Ovary (tissue), 9 donors: ENCODE results near the gene RNF208. TPM values are rescaled to one million over a fixed set of nuclear protein-coding genes. Genes with fewer than 3 reads are reported as not detected.

Experiments
- DNase-seq, 5 donors: peaks; one replicate each; pipeline ENCODE4 v3.0.0-alpha.2; 2019 to 2020
- H3K27ac ChIP-seq, 2 donors: fragments of 200-600 bp; one replicate each; pipeline versions ENCODE4 v1.5.1 to v1.8.0; 2019 to 2022
- H3K27me3 ChIP-seq: fragments of 200-600 bp; one replicate; pipeline ENCODE4 v1.8.0; 2022
- H3K36me3 ChIP-seq: fragments of 200-600 bp; sonication (generic); one replicate; pipeline ENCODE4 v1.5.1; 2019
- H3K4me1 ChIP-seq: one replicate; pipeline ENCODE4 v1.8.1; 2013; ENCODE audit warnings: mild to moderate bottlenecking, moderate library complexity; ENCODE audit not compliant: insufficient read depth
- H3K4me3 ChIP-seq: fragments of 200-600 bp; sonication (generic); one replicate; pipeline ENCODE4 v1.5.1; 2017
- H3K9me3 ChIP-seq, 2 donors: fragments of 200-600 bp in 1 of 2; sonication (generic) in 1 of 2; one replicate each; pipeline versions ENCODE4 v1.5.1 to v1.8.1; 2013 to 2019; ENCODE audit warnings: mild to moderate bottlenecking in 1 of 2, moderate library complexity in 1 of 2
- EP300 ChIP-seq: sonication (generic); formaldehyde crosslinking; IDR thresholded peaks from one replicate; pipeline ENCODE4 v1.6.1; 2017; ENCODE audit warnings: antibody characterized with exemption
- POLR2A ChIP-seq: fragments of 450-650 bp; IDR thresholded peaks from one replicate; pipeline ENCODE4 v1.6.1; 2017; ENCODE audit warnings: antibody characterized with exemption, mild to moderate bottlenecking, moderate library complexity
- WGBS, 3 donors: extraction: QIAGEN DNeasy Blood & Tissue Kit in 1 of 3; methylation state at CpG; one replicate each; pipeline versions ENCODE4 v1.1.5 to v1.1.7; 2013 to 2017; 5-methylcytosine and 5-hydroxymethylcytosine counted together
- intact Hi-C, 4 donors: fragments of 100-400 bp; cut with DNase I; formaldehyde crosslinking; loops; one replicate each; pipeline versions ENCODE4 v1.11.0 to v1.15.1; 2022 to 2023
- polyA plus RNA-seq, 2 donors: library from polyadenylated mRNA; stranded (reverse); fragments of 200-250 nt in 1 of 2; fragments of 350-450 nt in 1 of 2; fragmentation: Illumina TruSeq in 1 of 2; extraction: RNeasy Lipid Tissue Mini Kit (QIAGEN cat#74804) in 1 of 2; gene quantifications; one replicate each; pipeline ENCODE4 v1.2.3, GENCODE V29; 2013 to 2014
- total RNA-seq, 7 donors: library from RNA; depleted of rRNA in 2 of 7; stranded (reverse); fragments of >200 nt in 2 of 7; fragmentation: NEBNext Ultra II Directional in 3 of 7; extraction: Animal tissue kit (Norgen Biotek cat#: 25700) in 3 of 7; gene quantifications; one replicate each; pipeline versions ENCODE4 v1.1.0 to v1.2.4, GENCODE V29; 2016 to 2023
- TF ChIP-seq, protein P1 (sequence below), 3 donors: fragments of 450-650 bp in 2 of 3; fragments of 200-600 bp in 1 of 3; IDR thresholded peaks; one replicate each; pipeline versions ENCODE4 v1.5.1 to v1.8.0; 2016 to 2022; ENCODE audit warnings: antibody characterized with exemption in 3 of 3, mild to moderate bottlenecking in 1 of 3
- donor health status: DM: no; HTN: no; CAD: no; lungs with moderate emphysema.
- donor health status: DM: no; HTN: no; CAD: no.
- donor health status: Bipolar disorder and iron deficiency.
- donor health status: DM: yes; HTN: yes; CAD: no.
- donor health status: DM: no; HTN: no; CAD: no.
- donor health status: DM: yes; HTN: yes; CAD: no.

Gene RNF208
- total and polyA plus RNA-seq, 9 donors = 0.92 to 6.5 (median 3.1) TPM; not detected in 2

DNA sequence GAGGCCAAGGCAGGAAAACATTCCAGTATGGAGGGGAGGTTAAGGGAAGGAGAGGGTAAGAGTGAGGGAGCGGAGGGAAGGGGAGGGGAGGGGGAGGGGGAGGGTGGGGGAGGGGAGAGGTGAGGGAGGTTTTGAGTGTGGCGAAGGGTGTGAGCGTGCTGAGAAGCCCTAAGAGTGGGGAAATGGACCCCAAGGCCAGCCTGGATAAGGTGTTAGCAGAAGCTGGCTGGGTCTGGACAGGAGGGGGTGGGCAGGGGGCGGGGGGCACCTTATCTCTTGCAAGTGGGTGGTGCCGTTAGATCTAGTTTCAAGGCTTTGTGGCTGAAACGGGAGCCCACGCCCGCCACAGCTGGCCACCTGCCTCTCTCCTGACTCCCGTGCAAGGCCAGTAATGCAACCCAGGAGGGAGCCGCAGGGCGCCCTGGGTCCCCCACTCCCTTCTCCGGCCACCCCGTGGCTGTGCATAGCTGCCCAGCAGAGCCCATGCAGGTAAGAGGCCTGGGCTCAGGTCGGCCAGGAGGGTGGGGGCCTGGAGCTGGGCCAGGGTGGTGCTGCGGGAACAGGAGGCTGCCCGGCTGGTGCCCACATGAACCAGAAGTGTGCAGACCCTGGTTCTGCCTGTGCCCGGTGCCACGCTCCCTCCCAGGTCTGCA, 5.9 kb upstream of the RNF208 start:
- peaks cover 12% of the 10 kb centered on the region for H3K27me3 ChIP-seq
- 8 to 27% (median 13%) methylated on average over 15 to 18 of the region's 18 CpGs for WGBS, 3 donors

DNA sequence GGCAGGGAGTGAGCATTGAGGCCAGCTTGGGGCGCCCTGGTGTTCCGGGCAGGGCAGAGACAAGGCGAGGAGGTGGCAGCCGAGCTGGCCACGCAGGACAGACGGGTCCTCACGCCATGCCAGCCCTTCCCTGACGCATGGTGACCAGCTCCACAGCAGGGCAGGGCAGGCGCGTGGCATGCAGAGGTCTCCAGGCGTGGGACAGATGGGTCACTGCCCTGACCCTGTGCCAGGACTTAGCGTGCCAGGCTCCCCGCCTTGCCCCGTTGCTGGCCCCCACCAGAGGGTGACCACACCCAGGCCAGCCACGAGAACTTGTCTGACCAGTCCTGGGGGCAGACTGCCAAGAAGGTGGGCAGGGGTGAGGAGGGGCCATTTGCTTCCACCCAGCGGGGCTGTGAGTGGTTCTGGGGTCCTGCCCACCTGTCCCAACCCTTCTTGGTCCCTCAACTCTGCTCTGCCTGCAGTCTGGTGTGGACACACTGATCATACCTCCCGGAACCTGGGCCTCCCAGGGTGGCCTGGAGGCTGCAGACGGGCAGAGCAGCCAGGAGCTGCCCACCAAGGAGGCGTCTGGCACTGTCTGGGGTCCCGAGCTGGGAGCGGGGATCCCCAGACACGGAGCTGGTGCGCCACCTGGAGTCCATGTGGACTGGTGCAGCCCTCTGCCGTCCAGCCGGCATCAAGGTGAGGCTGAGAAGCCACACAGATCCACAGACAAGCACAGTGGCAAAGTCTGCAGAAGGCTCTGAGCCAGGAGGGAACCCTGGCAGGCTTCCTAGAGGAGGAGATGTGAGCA, 5.2 kb upstream of the RNF208 start, which contains the start of gene RNF224:
Gene RNF224 (plus strand): TSS at position 449 of the 799 bp plus-strand sequence. CDS start 834 bp downstream, outside the sequence.
- TF ChIP-seq POLR2A (no peak), EP300 (no peak)
- TF ChIP-seq, protein P1, sequence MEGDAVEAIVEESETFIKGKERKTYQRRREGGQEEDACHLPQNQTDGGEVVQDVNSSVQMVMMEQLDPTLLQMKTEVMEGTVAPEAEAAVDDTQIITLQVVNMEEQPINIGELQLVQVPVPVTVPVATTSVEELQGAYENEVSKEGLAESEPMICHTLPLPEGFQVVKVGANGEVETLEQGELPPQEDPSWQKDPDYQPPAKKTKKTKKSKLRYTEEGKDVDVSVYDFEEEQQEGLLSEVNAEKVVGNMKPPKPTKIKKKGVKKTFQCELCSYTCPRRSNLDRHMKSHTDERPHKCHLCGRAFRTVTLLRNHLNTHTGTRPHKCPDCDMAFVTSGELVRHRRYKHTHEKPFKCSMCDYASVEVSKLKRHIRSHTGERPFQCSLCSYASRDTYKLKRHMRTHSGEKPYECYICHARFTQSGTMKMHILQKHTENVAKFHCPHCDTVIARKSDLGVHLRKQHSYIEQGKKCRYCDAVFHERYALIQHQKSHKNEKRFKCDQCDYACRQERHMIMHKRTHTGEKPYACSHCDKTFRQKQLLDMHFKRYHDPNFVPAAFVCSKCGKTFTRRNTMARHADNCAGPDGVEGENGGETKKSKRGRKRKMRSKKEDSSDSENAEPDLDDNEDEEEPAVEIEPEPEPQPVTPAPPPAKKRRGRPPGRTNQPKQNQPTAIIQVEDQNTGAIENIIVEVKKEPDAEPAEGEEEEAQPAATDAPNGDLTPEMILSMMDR (IDR thresholded peaks at IDR 0.05) = peak; percentile 35 to 77 (median 63)
- WGBS, 3 donors = 29 to 35% (median 32%) methylated on average over 25 of the region's 25 CpGs
- peaks cover 6% of the 10 kb centered on the region for H3K4me1 ChIP-seq
- H3K9me3 ChIP-seq = no peaks in the 10 kb centered on the region
- intact Hi-C loops = loop anchor here in 3 of 4 donors (5.0 to 10.0 kb wide), 3 partner anchors 100 to 442 kb away; no protein-coding TSS in a partner anchor
- H3K27me3 ChIP-seq = peaks cover 12% of the 10 kb centered on the region
- DNase-seq = peak; percentile 59 to 80 (median 72)
- no peak within 1 kb of the TSS for H3K27ac ChIP-seq
- H3K36me3 ChIP-seq = no peaks in the 10 kb centered on the region
- no peak within 1 kb of the TSS for H3K4me3 ChIP-seq

More for the DNA sequence above, 5.9 kb upstream of the RNF208 start:
- intact Hi-C loops = loop anchor here in 3 of 4 donors (5.0 to 10.0 kb wide), 3 partner anchors 101 to 443 kb away; no protein-coding TSS in a partner anchor
- H3K27ac ChIP-seq = no peak overlapping the region
- no peaks in the 10 kb centered on the region for H3K36me3 ChIP-seq
- no peak for DNase-seq
- no peak overlapping the region for H3K4me3 ChIP-seq
- TF ChIP-seq EP300 (no peak), POLR2A (no peak)
- TF ChIP-seq, protein P1 (IDR thresholded peaks at IDR 0.05) = no peak
- H3K9me3 ChIP-seq = no peaks in the 10 kb centered on the region
- H3K4me1 ChIP-seq = peaks cover under 1% of the 10 kb centered on the region

DNA sequence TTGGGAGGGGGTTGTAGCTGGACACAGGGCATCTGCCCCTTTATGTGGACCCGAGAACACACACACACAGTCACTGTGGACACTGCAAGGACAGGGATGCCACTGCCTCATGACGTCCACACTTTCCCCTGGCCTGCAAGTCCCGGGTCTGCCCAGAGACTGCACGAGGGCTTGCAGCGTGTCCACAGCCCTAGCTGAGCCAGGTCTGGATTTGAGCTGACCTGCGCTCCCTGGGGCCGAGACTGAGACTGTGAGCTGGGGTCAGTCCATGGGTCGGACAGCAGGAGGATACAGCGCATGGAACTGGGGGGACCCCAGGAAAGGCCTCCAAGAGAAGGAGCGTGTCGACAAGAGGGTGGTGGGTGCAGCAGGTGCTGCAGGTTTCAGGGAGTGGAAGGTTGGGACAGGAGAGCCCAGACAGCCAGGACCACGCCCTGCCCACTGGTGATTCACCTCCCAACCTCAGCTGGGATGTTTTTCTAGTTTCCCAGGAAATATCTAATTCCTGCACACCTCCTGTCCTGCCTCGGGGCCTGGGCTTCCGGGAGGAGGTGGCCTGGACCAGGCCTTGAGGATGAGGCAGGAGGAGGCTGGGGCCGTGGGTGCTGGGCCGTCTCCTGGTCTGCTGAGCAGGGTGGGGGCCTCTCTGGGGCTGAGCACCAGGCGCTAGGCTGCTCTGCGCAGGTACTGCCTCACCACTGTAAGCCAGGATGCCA, 4.5 kb upstream of the RNF208 start:
- Histone ChIP-seq H3K36me3 (no peaks in the 10 kb centered on the region), H3K27me3 (peaks cover 12% of the 10 kb centered on the region), H3K4me1 (peaks cover 6% of the 10 kb centered on the region), H3K9me3 (no peaks in the 10 kb centered on the region), H3K4me3 (no peak overlapping the region), H3K27ac (no peak overlapping the region)
- 55 to 65% (median 61%) methylated on average over 18 of the region's 18 CpGs for WGBS, 3 donors
- DNase-seq = no peak
- no peak for TF ChIP-seq EP300
- TF ChIP-seq, protein P1 (IDR thresholded peaks at IDR 0.05) = no peak
- TF ChIP-seq POLR2A = no peak
- intact Hi-C loops = loop anchor here in 3 of 4 donors (5.0 to 10.0 kb wide), 3 partner anchors 99 to 442 kb away; no protein-coding TSS in a partner anchor

DNA sequence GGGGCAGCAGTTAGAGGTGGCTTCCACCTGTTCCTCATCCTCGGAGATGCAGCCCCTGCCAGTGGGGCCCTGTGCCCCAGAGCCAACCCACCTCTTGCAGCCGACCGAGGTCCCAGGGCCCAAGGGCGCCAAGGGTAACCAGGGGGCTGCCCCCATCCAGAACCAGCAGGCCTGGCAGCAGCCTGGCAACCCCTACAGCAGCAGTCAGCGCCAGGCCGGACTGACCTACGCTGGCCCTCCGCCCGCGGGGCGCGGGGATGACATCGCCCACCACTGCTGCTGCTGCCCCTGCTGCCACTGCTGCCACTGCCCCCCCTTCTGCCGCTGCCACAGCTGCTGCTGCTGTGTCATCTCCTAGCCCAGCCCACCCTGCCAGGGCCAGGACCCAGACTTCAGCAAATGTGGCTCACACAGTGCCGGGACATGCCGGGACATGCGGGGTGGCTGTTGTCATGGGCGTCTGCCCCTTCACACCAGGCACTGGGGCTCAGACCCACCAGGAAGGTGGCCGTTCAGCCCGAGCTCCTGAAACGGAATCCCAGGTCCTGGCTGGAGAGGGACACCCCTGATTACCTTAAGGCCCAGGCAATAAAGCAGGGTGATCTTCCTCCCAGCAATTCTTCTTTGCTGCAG, 3.8 kb upstream of the RNF208 start:
- H3K9me3 ChIP-seq = no peaks in the 10 kb centered on the region
- intact Hi-C loops = loop anchor here in 3 of 4 donors (5.0 to 10.0 kb wide), 3 partner anchors 99 to 441 kb away; no protein-coding TSS in a partner anchor
- TF ChIP-seq EP300 = no peak
- TF ChIP-seq POLR2A = no peak
- peaks cover 6% of the 10 kb centered on the region for H3K4me1 ChIP-seq
- H3K27ac ChIP-seq = no peak overlapping the region
- H3K27me3 ChIP-seq = peaks cover 11% of the 10 kb centered on the region
- no peak for DNase-seq
- no peak overlapping the region for H3K4me3 ChIP-seq
- 73 to 79% (median 74%) methylated on average over 18 to 21 of the region's 21 CpGs for WGBS, 3 donors
- H3K36me3 ChIP-seq = no peaks in the 10 kb centered on the region
